Chondrocyte (in vitro differentiated cells): Measurements from ENCODE around the gene TYMS. TPM values are rescaled to one million over a fixed set of nuclear protein-coding genes. Genes with fewer than 3 reads are reported as not detected.

Experiments
- DNase-seq: peaks from one replicate; pipeline ENCODE4 v3.0.0; 2021; ENCODE audit warnings: mixed read lengths, low spot score
- H3K27ac Mint-ChIP-seq: one replicate; pipeline ENCODE4 v1.8.0; 2021; ENCODE audit warnings: mild to moderate bottlenecking, moderate library complexity, mixed read lengths; ENCODE audit not compliant: unreplicated experiment
- H3K27me3 Mint-ChIP-seq: 2 replicates; pipeline ENCODE4 v1.8.0; 2021; ENCODE audit warnings: low read depth, mixed read lengths
- H3K36me3 Mint-ChIP-seq: 2 replicates; pipeline ENCODE4 v1.8.0; 2021; ENCODE audit warnings: low read depth, mixed read lengths
- H3K4me1 Mint-ChIP-seq: 2 replicates; pipeline ENCODE4 v1.8.0; 2021; ENCODE audit warnings: low read depth, mild to moderate bottlenecking, mixed read lengths
- H3K4me3 Mint-ChIP-seq: one replicate; pipeline ENCODE4 v1.8.0; 2021; ENCODE audit warnings: mild to moderate bottlenecking, moderate library complexity, mixed read lengths; ENCODE audit not compliant: unreplicated experiment
- H3K9me3 Mint-ChIP-seq: 2 replicates; pipeline ENCODE4 v1.8.0; 2021; ENCODE audit warnings: low read depth, mixed read lengths
- CTCF ChIP-seq: fragments of 200-600 bp; sonication (generic); IDR thresholded peaks from 2 replicates; pipeline ENCODE4 v1.5.0; 2021; ENCODE audit warnings: antibody characterized with exemption, mild to moderate bottlenecking, moderate library complexity
- total RNA-seq: library from RNA; stranded (reverse); gene quantifications from 3 replicates; pipeline ENCODE4 v1.2.1, GENCODE V29; 2021

Gene TYMS
- total RNA-seq, 1 donor from 2014 or later: 25.1 TPM

- TF ChIP-seq CTCF: no peak
- Mint-ChIP-seq H3K4me3 (no peak overlapping the region), H3K4me1 (no peaks in the 10 kb centered on the region), H3K36me3 (peaks cover 10% of the 10 kb centered on the region), H3K27me3 (no peaks in the 10 kb centered on the region), H3K9me3 (no peaks in the 10 kb centered on the region), H3K27ac (no peak overlapping the region)
- no peak for DNase-seq
These were observed 18.6 kb downstream of the TYMS start for GRCh38 chr18:676069-676468.

GRCh38 chr18:676736-677135 lies 19.3 kb downstream of the TYMS start:
- H3K27me3 Mint-ChIP-seq: no peaks in the 10 kb centered on the region
- no peaks in the 10 kb centered on the region for H3K9me3 Mint-ChIP-seq
- no peak overlapping the region for H3K27ac Mint-ChIP-seq
- DNase-seq: no peak
- TF ChIP-seq CTCF: no peak
- H3K4me3 Mint-ChIP-seq: no peak overlapping the region
- H3K36me3 Mint-ChIP-seq: peaks cover 9% of the 10 kb centered on the region
- no peaks in the 10 kb centered on the region for H3K4me1 Mint-ChIP-seq

- no peaks in the 10 kb centered on the region for H3K9me3 Mint-ChIP-seq
- peaks cover 11% of the 10 kb centered on the region for H3K36me3 Mint-ChIP-seq
- H3K4me3 Mint-ChIP-seq: no peak overlapping the region
- no peak overlapping the region for H3K27ac Mint-ChIP-seq
- no peak for TF ChIP-seq CTCF
- DNase-seq: no peak
- H3K4me1 Mint-ChIP-seq: no peaks in the 10 kb centered on the region
- H3K27me3 Mint-ChIP-seq: no peaks in the 10 kb centered on the region
These were observed 19.7 kb downstream of the TYMS start for GRCh38 chr18:677145-677544.

GRCh38 chr18:677951-678381 lies 20.5 kb downstream of the TYMS start:
- Mint-ChIP-seq H3K27me3 (no peaks in the 10 kb centered on the region), H3K9me3 (no peaks in the 10 kb centered on the region), H3K36me3 (peaks cover 9% of the 10 kb centered on the region), H3K4me3 (no peak overlapping the region), H3K27ac (no peak overlapping the region), H3K4me1 (no peaks in the 10 kb centered on the region)
- TF ChIP-seq CTCF: no peak
- DNase-seq: no peak

- H3K36me3 Mint-ChIP-seq: peaks cover 9% of the 10 kb centered on the region
- TF ChIP-seq CTCF: no peak
- no peak overlapping the region for H3K4me3 Mint-ChIP-seq
- no peaks in the 10 kb centered on the region for H3K27me3 Mint-ChIP-seq
- no peak for DNase-seq
- no peak overlapping the region for H3K27ac Mint-ChIP-seq
- H3K9me3 Mint-ChIP-seq: no peaks in the 10 kb centered on the region
- no peaks in the 10 kb centered on the region for H3K4me1 Mint-ChIP-seq
These were observed 21.2 kb downstream of the TYMS start for GRCh38 chr18:678482-679182.
